ENCODE measurements around the gene VMAC.

The VMAC gene

GRCh38 chr19:5948752-5949564 is 44.3 kb downstream of the VMAC start:
- DNase-seq: no peak
- Histone ChIP-seq H3K36me3 (ENCODE audit: control insufficient read depth in 4 of 4, insufficient read depth in 4 of 4, low read length in 3 of 4) (peaks cover 6 to 48% (median 13%) of the 10 kb centered on the region in 4 experiments), H3K4me3 (ENCODE audit: control insufficient read depth in 1 of 7, extremely low read depth in 1 of 7, insufficient read depth in 4 of 7, low read depth in 2 of 7, low read length in 6 of 7) (no peak overlapping the region), H3K9me3 (ENCODE audit: control extremely low read depth in 1 of 5, control insufficient read depth in 4 of 5, insufficient read depth in 2 of 5, low read depth in 1 of 5, low read length in 4 of 5) (no peaks in the 10 kb centered on the region), H3K4me1 (ENCODE audit: control extremely low read depth in 1 of 4, control insufficient read depth in 4 of 4, insufficient read depth in 4 of 4, low read length in 3 of 4) (peaks cover 9 to 52% (median 33%) of the 10 kb centered on the region in 4 experiments), H3K27me3 (replicated peaks in 2 of 5; ENCODE audit: control insufficient read depth in 4 of 5, insufficient read depth in 5 of 5, low read length in 4 of 5) (no peaks in the 10 kb centered on the region), H3K27ac (ENCODE audit: insufficient read depth in 1 of 2, low read depth in 1 of 2, low read length in 2 of 2, poor library complexity in 1 of 2, severe bottlenecking in 2 of 2) (no peak overlapping the region)
- POLR2A ChIA-PET: no interaction called here
- CTCF ChIA-PET: interaction anchor here (1.2 to 1.8 kb wide), 3 partner anchors 19 to 28 kb away, joined by 3 to 4 read pairs (median 3); no protein-coding TSS in a partner anchor
- 70% methylated on average over 12 of the region's 13 CpGs for WGBS (ENCODE audit: insufficient coverage)

- Histone ChIP-seq H3K4me3 (ENCODE audit: control insufficient read depth in 1 of 7, extremely low read depth in 1 of 7, insufficient read depth in 4 of 7, low read depth in 2 of 7, low read length in 6 of 7) (no peak overlapping the region), H3K27me3 (replicated peaks in 2 of 5; ENCODE audit: control insufficient read depth in 4 of 5, insufficient read depth in 5 of 5, low read length in 4 of 5) (no peaks in the 10 kb centered on the region), H3K4me1 (ENCODE audit: control extremely low read depth in 1 of 4, control insufficient read depth in 4 of 4, insufficient read depth in 4 of 4, low read length in 3 of 4) (peaks cover 9 to 61% (median 42%) of the 10 kb centered on the region in 4 experiments), H3K36me3 (ENCODE audit: control insufficient read depth in 4 of 4, insufficient read depth in 4 of 4, low read length in 3 of 4) (peaks cover 6 to 47% (median 12%) of the 10 kb centered on the region in 4 experiments), H3K9me3 (ENCODE audit: control extremely low read depth in 1 of 5, control insufficient read depth in 4 of 5, insufficient read depth in 2 of 5, low read depth in 1 of 5, low read length in 4 of 5) (no peaks in the 10 kb centered on the region), H3K27ac (ENCODE audit: insufficient read depth in 1 of 2, low read depth in 1 of 2, low read length in 2 of 2, poor library complexity in 1 of 2, severe bottlenecking in 2 of 2) (no peak overlapping the region)
- POLR2A ChIA-PET: no interaction called here
- CTCF ChIA-PET: interaction anchor here (1.2 to 4.6 kb wide), 3 partner anchors 18 to 22 kb away, joined by 3 to 20 read pairs (median 4); no protein-coding TSS in a partner anchor
- WGBS (ENCODE audit: insufficient coverage): 78% methylated on average over 9 of the region's 13 CpGs
- DNase-seq: peak; percentile 33 to 67 (median 37)
Observed at GRCh38 chr19:5949792-5950305, 45.2 kb downstream of the VMAC start.

- ChIA-PET POLR2A (interaction anchor here (1.3 kb wide), 1 partner anchor 11 kb away, joined by 3 read pairs; no protein-coding TSS in a partner anchor), CTCF (interaction anchor here (1.0 to 4.6 kb wide), 5 partner anchors 9 to 147 kb away, joined by 3 to 20 read pairs (median 3); no protein-coding TSS in a partner anchor)
- H3K9me3 ChIP-seq (ENCODE audit: control extremely low read depth in 1 of 5, control insufficient read depth in 4 of 5, insufficient read depth in 2 of 5, low read depth in 1 of 5, low read length in 4 of 5): no peaks in the 10 kb centered on the region
- no peak overlapping the region for H3K27ac ChIP-seq (ENCODE audit: insufficient read depth in 1 of 2, low read depth in 1 of 2, low read length in 2 of 2, poor library complexity in 1 of 2, severe bottlenecking in 2 of 2)
- H3K36me3 ChIP-seq (ENCODE audit: control insufficient read depth in 4 of 4, insufficient read depth in 4 of 4, low read length in 3 of 4): peaks cover 6 to 47% (median 12%) of the 10 kb centered on the region in 4 experiments
- H3K4me3 ChIP-seq (ENCODE audit: control insufficient read depth in 1 of 7, extremely low read depth in 1 of 7, insufficient read depth in 4 of 7, low read depth in 2 of 7, low read length in 6 of 7): no peak overlapping the region
- no peak for DNase-seq
- H3K27me3 ChIP-seq (replicated peaks in 2 of 5; ENCODE audit: control insufficient read depth in 4 of 5, insufficient read depth in 5 of 5, low read length in 4 of 5): no peaks in the 10 kb centered on the region
- WGBS (ENCODE audit: insufficient coverage): 90% methylated on average over 2 of the region's 3 CpGs
- peaks cover 9 to 67% (median 44%) of the 10 kb centered on the region in 4 experiments for H3K4me1 ChIP-seq (ENCODE audit: control extremely low read depth in 1 of 4, control insufficient read depth in 4 of 4, insufficient read depth in 4 of 4, low read length in 3 of 4)
Observed at GRCh38 chr19:5950741-5951140, 46.1 kb downstream of the VMAC start.

GRCh38 chr19:5951338-5951861 is 46.7 kb downstream of the VMAC start:
- no peak overlapping the region for H3K27ac ChIP-seq (ENCODE audit: insufficient read depth in 1 of 2, low read depth in 1 of 2, low read length in 2 of 2, poor library complexity in 1 of 2, severe bottlenecking in 2 of 2)
- peaks cover 9 to 67% (median 44%) of the 10 kb centered on the region in 4 experiments for H3K4me1 ChIP-seq (ENCODE audit: control extremely low read depth in 1 of 4, control insufficient read depth in 4 of 4, insufficient read depth in 4 of 4, low read length in 3 of 4)
- ChIA-PET POLR2A (interaction anchor here (1.3 kb wide), 1 partner anchor 10 kb away, joined by 3 read pairs; no protein-coding TSS in a partner anchor), CTCF (interaction anchor here (0.6 to 4.6 kb wide), 8 partner anchors 10 to 400 kb away, joined by 3 to 20 read pairs (median 3); no protein-coding TSS in a partner anchor)
- 10% methylated on average over 19 of the region's 19 CpGs for WGBS (ENCODE audit: insufficient coverage)
- H3K36me3 ChIP-seq (ENCODE audit: control insufficient read depth in 4 of 4, insufficient read depth in 4 of 4, low read length in 3 of 4): peaks cover 3 to 41% (median 12%) of the 10 kb centered on the region in 4 experiments
- peak overlapping the region in 1 of 7 experiments; percentile 49 for H3K4me3 ChIP-seq (ENCODE audit: control insufficient read depth in 1 of 7, extremely low read depth in 1 of 7, insufficient read depth in 4 of 7, low read depth in 2 of 7, low read length in 6 of 7)
- no peaks in the 10 kb centered on the region for H3K9me3 ChIP-seq (ENCODE audit: control extremely low read depth in 1 of 5, control insufficient read depth in 4 of 5, insufficient read depth in 2 of 5, low read depth in 1 of 5, low read length in 4 of 5)
- no peaks in the 10 kb centered on the region for H3K27me3 ChIP-seq (replicated peaks in 2 of 5; ENCODE audit: control insufficient read depth in 4 of 5, insufficient read depth in 5 of 5, low read length in 4 of 5)
- no peak for DNase-seq

GRCh38 chr19:5952193-5953029 is 47.7 kb downstream of the VMAC start:
- POLR2A ChIA-PET: no interaction called here
- peak in 2 of 3 donors; percentile 41 to 48 for DNase-seq
- H3K4me1 ChIP-seq (ENCODE audit: control extremely low read depth in 1 of 4, control insufficient read depth in 4 of 4, insufficient read depth in 4 of 4, low read length in 3 of 4): peaks cover 9 to 67% (median 44%) of the 10 kb centered on the region in 4 experiments

GRCh38 chr19:5953030-5953589 is 48.4 kb downstream of the VMAC start:
- peak overlapping the region in 2 of 7 experiments; percentile 44 to 60 for H3K4me3 ChIP-seq (ENCODE audit: control insufficient read depth in 1 of 7, extremely low read depth in 1 of 7, insufficient read depth in 4 of 7, low read depth in 2 of 7, low read length in 6 of 7)
- H3K4me1 ChIP-seq (ENCODE audit: control extremely low read depth in 1 of 4, control insufficient read depth in 4 of 4, insufficient read depth in 4 of 4, low read length in 3 of 4): peaks cover 9 to 67% (median 44%) of the 10 kb centered on the region in 4 experiments
- no peaks in the 10 kb centered on the region for H3K27me3 ChIP-seq (replicated peaks in 2 of 5; ENCODE audit: control insufficient read depth in 4 of 5, insufficient read depth in 5 of 5, low read length in 4 of 5)
- no peaks in the 10 kb centered on the region for H3K9me3 ChIP-seq (ENCODE audit: control extremely low read depth in 1 of 5, control insufficient read depth in 4 of 5, insufficient read depth in 2 of 5, low read depth in 1 of 5, low read length in 4 of 5)
- CTCF ChIA-PET: interaction anchor here (0.9 to 4.6 kb wide), 7 partner anchors 9 to 149 kb away, joined by 3 to 20 read pairs (median 4); no protein-coding TSS in a partner anchor
- peak in 2 of 3 donors; percentile 37 to 41 for DNase-seq
- POLR2A ChIA-PET: no interaction called here
- 73% methylated on average over 4 of the region's 5 CpGs for WGBS (ENCODE audit: insufficient coverage)
- H3K36me3 ChIP-seq (ENCODE audit: control insufficient read depth in 4 of 4, insufficient read depth in 4 of 4, low read length in 3 of 4): peaks cover 0 to 35% (median 11%) of the 10 kb centered on the region in 4 experiments
- H3K27ac ChIP-seq (ENCODE audit: insufficient read depth in 1 of 2, low read depth in 1 of 2, low read length in 2 of 2, poor library complexity in 1 of 2, severe bottlenecking in 2 of 2): peak overlapping the region in 1 of 2 experiments; percentile 67

More at GRCh38 chr19:5952193-5953029, 47.7 kb downstream of the VMAC start:
- no peaks in the 10 kb centered on the region for H3K27me3 ChIP-seq (replicated peaks in 2 of 5; ENCODE audit: control insufficient read depth in 4 of 5, insufficient read depth in 5 of 5, low read length in 4 of 5)
- no peak overlapping the region for H3K4me3 ChIP-seq (ENCODE audit: control insufficient read depth in 1 of 7, extremely low read depth in 1 of 7, insufficient read depth in 4 of 7, low read depth in 2 of 7, low read length in 6 of 7)
- no peaks in the 10 kb centered on the region for H3K9me3 ChIP-seq (ENCODE audit: control extremely low read depth in 1 of 5, control insufficient read depth in 4 of 5, insufficient read depth in 2 of 5, low read depth in 1 of 5, low read length in 4 of 5)
- H3K27ac ChIP-seq (ENCODE audit: insufficient read depth in 1 of 2, low read depth in 1 of 2, low read length in 2 of 2, poor library complexity in 1 of 2, severe bottlenecking in 2 of 2): peak overlapping the region in 1 of 2 experiments; percentile 67
- WGBS (ENCODE audit: insufficient coverage): 90% methylated on average over 14 of the region's 18 CpGs
- peaks cover 2 to 34% (median 13%) of the 10 kb centered on the region in 4 experiments for H3K36me3 ChIP-seq (ENCODE audit: control insufficient read depth in 4 of 4, insufficient read depth in 4 of 4, low read length in 3 of 4)
- CTCF ChIA-PET: interaction anchor here (0.9 to 4.6 kb wide), 7 partner anchors 9 to 148 kb away, joined by 3 to 20 read pairs (median 4); no protein-coding TSS in a partner anchor
